Activated effector memory CD4-positive, alpha-beta T cell treated with anti-CD3 and anti-CD28 coated beads, Interleukin-2, amount 50 U/mL, for 16 hours (primary cell): ENCODE data around the gene ODAD4.

Experiments used
- DNase-seq: peaks from one replicate; pipeline ENCODE4 v3.0.0-alpha.2; 2020

The ODAD4 gene

DNA sequence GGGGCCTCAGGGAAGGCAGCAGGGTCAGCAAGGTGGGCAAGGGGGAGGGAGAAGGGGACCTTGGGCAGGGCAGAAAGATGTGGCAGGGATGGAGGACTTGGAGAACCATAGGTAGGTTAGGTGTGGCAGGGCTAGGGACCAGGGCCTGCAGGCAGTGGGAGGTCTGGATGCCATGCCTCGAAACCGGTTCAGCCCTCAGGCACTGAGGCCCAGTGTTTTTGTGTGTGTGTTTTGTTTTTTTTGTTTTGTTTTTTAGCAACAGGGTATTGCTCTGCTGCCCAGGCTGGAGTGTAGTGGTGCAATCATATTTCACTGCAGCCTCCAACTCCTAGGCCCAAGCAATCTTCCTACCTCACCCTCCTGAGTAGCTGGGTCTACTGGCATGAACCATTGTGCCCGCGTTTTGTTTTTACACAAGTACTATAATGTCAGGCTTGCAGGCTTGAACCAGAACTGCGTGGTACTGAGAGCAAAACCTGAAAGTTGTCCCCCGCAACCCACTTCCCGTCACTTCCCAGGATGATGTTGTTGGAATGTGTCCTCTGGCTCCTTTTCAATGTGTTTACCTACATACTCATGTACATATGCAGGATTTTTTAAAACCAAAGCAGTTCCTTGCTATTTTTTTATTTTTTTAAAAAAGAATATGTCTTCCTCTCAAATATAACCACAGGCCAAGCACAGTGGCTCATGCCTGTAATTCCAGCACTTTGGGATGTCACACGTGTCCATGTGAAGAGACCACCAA, 12.4 kb downstream of the ODAD4 start:
- no peak for DNase-seq

DNA sequence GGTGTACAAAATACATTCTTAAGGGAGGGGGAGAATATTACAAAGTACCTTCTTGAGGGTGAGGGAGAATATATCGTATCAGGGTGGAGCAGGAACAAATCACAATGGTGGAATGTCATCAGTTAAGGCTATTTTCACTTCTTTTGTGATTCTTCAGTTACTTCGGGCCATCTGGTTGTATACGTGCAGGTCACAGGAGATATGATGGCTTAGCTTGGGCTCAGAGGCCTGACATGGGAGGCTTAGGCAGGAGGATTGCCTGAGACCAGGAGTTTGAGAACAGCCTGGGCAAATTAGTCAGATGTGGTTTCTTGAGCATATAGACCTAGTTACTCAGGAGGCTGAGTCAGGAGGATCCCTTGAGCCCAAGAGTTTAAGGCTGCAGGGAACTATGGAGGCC, 13.1 kb downstream of the ODAD4 start:
- no peak for DNase-seq

DNA sequence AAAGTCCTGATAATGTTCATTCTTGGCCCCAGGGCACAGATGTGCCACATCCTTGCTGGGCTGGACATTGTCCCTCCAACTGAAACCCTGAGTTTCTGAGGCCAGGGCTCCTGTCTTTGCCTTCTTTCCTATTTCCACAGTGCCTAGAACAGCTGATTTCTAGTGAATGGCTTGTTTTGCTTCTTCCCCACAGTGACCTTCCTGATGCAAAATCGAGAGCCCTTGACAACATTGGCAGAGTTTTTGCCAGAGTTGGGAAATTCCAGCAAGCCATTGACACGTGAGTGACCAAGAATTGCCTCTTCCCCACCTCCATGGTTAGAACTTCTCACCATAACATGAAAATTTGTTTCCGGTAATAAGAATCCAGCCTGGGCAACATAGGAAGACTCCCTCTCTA, 14.5 kb downstream of the ODAD4 start:
- DNase-seq = no peak

DNA sequence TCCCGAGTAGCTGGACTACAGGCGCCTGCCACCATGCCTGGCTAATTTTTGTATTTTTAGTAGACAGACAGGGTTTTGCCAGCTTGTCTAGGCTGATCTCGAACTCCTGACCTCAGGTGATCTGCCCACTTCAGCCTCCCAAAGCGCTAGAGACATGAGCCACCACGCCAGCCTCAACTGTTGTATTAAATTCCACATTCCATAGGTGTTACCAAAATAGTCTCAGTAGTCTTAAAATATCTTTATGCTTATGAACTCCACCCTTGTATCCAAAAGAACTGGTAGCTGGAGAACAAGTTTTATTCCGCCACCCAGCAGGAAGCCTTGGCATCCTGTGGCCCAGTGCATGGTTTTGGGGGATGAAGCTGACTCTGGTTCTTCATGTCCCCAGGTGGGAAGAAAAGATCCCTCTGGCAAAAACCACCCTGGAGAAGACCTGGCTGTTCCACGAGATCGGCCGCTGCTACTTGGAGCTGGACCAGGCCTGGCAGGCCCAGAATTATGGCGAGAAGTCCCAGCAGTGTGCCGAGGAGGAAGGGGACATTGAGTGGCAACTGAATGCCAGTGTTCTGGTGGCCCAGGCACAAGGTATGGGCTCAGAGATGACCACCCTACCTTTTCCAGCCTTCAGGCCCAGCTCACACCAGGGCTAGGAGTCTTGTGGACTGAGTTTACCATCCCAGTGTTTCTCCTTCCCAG, 18.5 kb downstream of the ODAD4 start:
- DNase-seq = no peak

DNA sequence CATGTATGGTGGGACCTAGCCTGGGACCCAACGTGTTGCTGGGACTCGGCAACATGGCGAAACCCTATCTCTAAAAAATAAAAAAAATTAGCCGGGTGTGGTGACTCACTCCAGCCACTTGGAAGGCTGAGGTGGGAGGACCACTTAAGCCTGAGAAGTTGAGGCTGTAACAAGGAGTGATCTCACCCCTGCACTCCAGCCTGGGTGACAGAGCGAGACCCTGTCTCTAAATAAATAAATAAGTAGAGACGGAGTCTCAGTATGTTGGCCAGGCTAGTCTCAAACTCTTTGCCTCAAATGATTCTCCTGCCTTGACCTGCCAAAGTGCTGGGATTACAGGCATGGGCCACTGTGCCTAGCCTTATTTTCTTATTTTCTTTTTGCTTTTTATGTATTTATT, 26.1 kb downstream of the ODAD4 start:
- no peak for DNase-seq

DNA sequence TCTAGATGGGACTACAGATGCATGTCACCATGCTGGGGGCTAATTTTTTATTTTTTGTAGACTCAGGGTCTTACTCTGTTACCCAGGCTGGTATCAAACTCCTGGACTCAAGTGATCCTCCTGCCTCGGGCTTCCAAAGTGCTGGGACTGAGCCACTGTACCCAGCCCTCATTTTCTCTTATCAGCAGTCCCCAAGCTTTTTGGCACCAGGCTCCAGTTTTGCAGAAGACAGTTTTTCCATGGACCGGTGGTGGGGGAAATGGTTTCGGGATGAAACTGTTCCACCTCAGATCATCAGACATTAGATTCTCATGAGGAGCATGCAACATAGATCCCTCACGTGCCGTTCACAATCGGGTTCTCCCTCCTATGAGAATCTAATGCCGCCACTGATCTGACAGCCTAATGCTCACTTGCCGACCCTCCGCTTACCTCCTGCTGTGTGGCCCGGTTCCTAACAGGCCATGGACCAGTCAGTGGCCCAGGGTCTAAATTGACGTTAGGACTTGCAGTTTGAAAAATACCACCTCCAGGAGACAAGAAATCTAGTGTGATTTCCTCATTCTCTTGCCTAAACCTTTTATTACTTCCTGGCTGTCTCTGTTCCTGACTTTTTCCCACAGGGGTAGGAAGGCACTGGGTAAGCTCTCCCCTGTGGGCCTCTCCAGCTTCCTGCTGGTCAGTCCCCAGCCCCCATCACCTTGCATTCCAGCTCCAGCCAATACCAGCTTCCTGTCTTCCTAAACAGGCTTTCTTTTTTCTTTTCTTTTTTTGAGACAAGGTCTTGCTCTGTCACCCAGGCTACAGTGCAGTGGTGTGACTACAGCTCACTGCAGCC, 26.8 kb downstream of the ODAD4 start:
- DNase-seq = no peak

DNA sequence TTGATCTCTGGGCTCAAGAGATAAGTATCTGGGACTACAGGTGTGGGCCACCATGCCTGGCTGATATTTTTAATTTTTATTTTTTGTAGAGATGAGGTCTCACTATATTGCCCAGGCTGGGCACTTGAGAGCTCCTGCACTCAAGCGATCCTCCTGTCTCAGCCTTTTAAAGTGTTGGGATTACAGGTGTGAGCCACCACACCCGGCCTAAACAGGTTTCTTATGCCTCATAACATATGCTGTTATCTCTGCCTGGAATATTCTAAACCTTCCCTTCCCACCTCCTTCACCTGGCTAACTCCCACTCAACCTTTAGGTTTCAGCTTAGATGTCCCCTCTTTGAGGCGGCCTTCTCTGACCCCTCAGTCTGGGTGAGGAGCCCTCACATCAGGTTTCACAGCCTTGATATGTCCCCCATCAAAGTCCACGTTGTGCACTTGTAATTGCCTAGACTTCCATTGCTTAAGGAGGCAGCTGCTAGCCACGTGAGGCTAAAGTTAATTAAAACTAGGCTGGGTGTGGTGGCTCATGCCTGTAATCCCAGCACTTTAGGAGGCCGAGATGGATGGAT, 27.5 kb downstream of the ODAD4 start:
- DNase-seq = no peak

DNA sequence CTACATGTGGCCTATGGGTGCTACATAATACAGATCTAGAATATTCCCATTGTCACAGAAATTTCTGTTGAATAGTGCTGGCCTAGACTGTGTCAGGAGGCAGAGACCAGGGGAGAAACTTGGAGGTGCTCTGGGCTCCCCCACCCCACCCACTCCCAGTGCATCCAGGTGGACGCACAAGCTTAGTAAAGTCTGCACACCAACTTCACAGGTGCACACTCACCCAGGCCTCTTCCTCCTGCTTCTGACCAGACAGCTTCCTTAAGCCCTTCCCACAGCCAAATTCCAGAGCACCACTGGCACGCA, 28.6 kb downstream of the ODAD4 start:
- no peak for DNase-seq

DNA sequence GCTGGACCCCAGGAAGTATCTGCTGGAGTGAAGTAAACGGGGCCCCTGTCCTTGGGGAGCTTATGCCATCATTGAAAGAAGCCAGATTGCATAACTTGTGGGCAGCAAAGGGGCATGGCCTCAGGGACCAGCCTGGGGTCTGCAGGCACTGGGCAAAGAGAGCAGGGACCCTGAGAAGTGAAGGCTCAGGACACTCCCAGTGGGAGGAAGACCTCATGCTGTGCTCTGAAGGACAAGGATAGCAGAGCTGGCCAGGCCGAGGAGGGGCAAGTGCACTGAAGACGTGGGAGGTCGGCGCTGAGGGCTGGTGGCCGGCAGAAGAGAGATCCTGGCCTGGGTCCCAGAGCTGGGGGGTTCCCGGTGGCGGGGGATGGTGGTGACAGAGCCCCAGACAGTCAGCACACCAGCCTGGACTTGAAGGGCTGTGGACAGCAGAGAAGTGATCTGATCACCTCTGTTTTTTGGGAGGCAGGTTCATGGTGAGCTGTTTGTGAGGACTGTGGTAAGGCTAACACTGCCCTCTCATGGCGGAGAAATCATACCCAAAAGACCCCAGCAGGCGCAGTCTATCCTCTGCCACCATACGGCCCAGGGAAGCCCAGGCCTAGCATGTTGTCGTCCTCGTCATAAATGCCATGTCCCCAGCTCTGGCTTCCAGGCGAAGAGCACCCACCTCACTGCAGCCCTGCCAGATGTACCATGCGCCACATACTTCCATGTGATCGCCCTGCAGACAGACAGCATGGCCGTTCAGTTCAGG, 29.1 kb downstream of the ODAD4 start:
- no peak for DNase-seq

DNA sequence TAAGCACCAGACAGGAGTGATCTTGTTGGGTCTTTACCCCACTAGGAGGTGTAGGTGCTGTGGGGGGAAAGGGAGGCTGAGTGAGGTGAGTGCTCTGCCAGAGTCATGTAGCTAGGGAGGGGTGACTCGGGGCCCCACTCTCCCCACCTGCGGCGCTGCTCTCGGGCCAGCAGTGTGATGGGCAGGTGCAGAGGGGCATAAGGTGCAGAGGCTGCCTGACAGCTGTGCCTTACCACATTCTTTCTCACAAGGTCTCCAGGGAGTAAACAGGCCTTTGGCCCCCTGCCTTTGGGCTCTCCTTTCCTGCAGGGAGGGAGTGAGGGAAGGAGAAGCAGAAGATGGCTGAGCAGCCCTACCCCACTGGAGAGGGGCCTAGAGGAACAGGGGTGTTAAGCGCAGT, 31.7 kb downstream of the ODAD4 start:
- DNase-seq = no peak

DNA sequence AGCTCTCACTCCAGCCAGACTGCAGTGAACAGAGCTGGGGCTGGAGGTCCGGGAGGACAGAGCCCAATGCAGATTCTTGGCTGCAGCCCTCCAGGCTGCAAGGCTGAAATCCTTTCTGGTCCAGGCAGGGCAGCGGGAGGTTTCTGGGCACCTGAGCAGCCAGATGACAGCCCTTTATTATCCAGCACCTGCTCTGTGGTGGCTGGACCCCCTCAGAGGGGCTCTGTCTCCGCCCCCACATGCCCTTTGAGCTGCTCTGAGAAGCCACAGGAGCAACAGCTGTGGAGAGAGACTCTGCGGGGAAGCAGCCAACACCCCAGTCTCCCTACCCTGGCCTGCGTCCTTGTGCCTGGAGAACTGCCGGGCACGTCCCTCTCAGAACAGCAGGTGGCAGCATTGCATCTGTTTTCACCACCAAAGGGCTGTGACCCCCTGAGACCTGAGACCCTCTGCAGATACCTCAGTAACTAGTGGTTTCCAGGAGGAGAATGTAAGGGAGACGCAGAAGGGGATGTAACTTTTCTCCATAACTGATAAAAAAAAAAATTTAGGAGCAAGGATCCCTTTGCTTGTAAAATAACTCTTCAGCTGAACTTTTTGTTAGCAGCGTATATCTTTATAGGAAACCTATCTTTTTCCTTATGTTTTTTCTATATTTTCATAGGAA, 32.5 kb downstream of the ODAD4 start:
- DNase-seq = peak; percentile 88

DNA sequence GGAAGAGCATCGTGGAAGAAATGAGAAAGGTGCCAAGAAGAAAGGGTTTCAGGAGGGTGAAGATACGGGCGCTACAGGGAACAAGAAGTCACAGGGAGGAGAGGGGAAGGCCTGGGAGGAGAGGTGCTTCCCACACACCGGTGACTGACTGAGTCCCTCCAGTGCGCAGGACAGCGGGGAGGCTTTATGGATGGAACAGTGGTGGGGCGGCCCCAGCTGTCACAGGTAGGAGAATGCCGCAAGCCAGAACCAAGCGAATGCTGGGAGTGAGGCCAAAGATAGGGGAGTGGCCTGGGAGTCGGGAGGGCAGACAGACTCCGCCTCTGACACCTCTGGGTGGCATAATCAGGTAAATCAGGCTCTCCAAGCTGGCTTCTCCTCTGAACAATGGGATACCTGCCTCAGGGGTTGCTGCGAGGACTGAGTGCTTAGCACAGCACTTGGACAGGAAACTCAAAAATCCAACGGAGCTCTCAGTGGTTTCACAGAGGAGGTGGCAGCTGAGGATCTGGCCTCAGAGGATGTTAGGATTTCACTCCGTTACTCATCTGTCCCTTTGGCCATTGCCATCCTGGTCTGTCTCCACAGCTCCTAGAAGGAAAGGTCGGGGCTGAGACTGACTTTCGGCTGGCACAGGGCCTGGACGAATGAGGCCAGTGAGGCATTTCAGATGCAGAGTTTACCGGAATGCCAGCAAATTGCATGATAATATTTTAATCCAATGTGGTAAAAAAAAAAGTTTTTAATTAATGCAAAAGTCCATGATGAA, 35.5 kb downstream of the ODAD4 start:
- peak; percentile 89 for DNase-seq

DNA sequence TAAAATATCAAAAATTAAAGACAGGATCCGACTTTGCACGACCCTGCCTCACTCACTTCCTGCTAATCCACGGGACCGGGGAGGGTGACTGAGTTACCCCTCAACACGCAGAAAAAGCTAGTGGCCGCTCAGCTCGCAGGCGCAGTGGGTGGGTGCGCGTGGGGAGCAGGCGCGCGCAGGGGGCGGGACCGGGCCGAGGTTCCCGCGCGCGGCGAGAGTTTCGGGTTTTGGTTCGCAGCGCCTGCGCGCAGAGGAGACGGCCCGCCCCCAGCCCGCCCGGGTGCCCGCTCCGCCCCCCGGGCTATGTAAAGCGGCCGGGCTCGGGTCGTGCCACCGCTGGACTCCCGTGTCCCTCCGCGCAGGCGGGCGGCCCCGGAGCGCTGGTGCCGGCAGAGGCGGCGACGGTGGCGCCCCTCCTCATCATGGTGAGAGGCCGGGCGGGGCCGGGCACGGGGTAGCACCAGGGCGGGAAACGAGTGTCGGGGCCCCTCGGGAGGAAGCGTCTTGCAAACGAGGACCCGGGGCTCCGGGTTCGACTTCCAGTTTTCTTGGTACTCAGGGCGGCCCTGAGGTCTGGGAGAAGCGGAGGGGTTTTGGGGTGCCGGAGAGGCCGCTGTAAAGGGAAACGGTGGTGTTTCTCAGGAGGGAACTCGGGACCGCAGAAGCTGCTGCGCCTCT, 36.2 kb downstream of the ODAD4 start, which contains the start of gene CNP:
Gene CNP (plus strand): TSS at position 333 of the 678 bp plus-strand sequence. CDS start 90 bp downstream, at position 423.
- peak; percentile 97 for DNase-seq

DNA sequence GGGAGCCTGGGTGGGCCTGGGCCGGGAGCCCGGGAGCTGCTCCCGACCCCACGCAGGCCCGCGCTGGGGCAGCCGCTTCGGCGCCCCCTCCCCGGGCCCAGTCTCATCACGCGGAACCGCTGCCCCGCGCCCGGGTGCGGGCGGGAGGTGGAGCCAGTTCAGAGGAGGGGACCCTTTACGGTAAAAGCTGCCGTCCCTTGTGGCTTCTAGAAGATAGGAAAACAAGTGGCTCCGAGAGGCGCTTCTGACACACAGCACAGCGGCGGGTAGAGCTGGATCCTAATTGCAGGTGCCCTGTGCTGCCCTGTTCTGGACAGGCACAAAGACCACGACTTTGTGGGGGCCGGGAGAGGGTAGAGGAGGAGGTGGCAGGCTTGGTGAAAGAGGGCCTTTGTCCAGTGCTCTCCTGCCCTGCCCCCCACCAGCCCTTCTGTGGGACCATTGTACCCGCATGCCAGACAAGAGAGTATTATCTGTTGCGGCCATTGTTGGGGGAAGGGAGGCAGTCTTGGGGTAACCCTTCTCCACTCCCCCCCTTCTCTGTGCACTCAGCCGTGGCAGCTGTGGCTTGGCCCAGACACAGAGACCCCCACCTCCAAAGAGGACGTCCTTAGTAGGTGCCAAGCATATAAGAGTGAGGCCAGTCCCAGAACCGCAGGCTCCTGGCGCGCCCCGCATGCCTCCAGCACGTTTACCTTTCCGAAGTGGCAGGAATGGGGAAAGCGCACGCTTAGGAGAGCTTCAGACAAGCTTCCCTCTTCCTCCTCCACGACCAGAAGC, 36.9 kb downstream of the ODAD4 start:
- DNase-seq = peak; percentile 77

DNA sequence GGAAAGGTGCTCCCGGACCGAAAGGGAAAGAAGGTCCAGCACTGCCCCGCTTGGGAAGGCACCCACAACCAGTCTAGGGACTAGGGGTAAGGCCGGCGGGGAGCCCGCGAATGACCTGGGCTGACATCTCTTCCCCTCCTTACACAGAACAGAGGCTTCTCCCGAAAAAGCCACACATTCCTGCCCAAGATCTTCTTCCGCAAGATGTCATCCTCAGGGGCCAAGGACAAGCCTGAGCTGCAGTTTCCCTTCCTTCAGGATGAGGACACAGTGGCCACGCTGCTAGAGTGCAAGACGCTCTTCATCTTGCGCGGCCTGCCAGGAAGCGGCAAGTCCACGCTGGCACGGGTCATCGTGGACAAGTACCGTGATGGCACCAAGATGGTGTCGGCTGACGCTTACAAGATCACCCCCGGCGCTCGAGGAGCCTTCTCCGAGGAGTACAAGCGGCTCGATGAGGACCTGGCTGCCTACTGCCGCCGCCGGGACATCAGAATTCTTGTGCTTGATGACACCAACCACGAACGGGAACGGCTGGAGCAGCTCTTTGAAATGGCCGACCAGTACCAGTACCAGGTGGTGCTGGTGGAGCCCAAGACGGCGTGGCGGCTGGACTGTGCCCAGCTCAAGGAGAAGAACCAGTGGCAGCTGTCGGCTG, 37.6 kb downstream of the ODAD4 start:
- no peak for DNase-seq

DNA sequence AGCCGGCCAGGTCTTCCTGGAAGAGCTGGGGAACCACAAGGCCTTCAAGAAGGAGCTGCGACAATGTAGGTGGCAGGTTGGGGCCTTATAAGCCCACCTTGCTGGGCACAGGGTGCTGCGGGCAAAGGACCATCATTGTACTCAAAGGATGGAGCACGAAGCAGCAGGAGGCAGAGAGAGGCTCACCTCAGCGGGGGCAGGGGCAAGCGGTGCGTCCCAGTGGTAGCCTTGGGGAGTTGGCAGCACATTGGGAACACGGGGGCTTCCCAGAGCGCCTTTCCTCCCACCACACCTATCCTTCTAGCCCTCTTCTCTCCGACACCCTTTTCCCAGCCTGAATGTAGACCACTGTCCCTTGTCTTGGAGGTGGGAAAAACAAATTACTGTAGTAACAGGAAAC, 38.3 kb downstream of the ODAD4 start:
- DNase-seq = no peak

DNA sequence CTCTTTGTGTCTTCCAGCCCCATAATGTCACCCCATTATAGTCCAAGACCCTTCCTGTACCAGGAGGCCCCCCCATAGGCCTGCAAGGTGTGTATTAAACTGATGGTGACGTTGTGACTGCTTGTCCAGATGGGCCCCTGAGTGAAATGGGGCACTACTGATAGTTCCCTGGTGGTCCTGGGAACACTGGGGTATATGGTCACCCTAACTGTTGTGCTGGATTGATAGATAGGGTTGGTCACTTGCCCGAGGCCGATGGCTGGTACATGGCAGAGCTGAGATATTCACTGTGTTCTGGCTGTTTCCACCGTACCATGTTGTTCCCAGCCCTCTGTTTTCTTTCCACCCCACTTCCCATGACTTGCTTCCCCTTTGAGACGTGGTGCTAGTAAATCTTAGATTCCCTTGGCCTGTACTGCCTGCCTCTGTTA, 40.5 kb downstream of the ODAD4 start:
- DNase-seq = no peak

DNA sequence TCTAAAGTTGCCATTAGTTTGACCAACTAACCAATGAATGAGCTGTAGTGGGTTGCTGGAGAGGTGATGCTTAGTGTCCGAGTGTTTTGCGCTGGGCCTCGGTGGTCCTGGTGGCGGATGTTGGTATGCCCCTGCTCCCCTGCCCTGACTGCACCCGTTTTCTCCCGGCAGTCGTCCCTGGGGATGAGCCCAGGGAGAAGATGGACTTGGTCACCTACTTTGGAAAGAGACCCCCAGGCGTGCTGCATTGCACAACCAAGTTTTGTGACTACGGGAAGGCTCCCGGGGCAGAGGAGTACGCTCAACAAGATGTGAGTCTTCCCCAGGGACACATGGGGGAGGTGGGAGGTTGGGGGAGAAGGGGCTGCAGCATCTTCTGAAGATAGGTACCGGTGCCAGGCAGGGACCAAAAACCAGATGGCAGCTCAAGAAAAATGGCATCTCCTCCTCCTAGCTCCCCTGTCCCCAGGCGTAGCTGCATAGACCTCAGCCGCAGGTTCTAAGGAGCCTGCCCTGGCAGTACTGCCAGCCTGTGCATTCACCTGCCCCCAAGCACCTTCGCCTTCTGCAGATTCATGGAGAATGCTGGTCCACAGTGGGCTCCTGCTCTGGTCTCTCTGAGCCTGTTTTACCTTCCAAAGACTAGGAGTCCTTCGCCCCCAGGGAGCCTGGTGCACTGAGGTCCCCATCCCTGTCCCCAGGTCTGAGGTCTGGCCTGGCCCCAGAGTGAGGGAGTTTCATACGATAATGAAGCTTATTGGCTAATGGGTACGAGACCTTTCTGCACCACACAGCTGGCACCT, 41.5 kb downstream of the ODAD4 start:
- no peak for DNase-seq
